GM19463 (cell line): ENCODE data around the gene MARCKS.

Experiments
- ATAC-seq: cut with Tn5 transposase; IDR thresholded peaks from one replicate; pipeline ENCODE4 v1.9.1; 2021; ENCODE audit warnings: mild to moderate bottlenecking, moderate library complexity; ENCODE audit not compliant: unreplicated experiment

MARCKS gene, protein sequence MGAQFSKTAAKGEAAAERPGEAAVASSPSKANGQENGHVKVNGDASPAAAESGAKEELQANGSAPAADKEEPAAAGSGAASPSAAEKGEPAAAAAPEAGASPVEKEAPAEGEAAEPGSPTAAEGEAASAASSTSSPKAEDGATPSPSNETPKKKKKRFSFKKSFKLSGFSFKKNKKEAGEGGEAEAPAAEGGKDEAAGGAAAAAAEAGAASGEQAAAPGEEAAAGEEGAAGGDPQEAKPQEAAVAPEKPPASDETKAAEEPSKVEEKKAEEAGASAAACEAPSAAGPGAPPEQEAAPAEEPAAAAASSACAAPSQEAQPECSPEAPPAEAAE

DNA sequence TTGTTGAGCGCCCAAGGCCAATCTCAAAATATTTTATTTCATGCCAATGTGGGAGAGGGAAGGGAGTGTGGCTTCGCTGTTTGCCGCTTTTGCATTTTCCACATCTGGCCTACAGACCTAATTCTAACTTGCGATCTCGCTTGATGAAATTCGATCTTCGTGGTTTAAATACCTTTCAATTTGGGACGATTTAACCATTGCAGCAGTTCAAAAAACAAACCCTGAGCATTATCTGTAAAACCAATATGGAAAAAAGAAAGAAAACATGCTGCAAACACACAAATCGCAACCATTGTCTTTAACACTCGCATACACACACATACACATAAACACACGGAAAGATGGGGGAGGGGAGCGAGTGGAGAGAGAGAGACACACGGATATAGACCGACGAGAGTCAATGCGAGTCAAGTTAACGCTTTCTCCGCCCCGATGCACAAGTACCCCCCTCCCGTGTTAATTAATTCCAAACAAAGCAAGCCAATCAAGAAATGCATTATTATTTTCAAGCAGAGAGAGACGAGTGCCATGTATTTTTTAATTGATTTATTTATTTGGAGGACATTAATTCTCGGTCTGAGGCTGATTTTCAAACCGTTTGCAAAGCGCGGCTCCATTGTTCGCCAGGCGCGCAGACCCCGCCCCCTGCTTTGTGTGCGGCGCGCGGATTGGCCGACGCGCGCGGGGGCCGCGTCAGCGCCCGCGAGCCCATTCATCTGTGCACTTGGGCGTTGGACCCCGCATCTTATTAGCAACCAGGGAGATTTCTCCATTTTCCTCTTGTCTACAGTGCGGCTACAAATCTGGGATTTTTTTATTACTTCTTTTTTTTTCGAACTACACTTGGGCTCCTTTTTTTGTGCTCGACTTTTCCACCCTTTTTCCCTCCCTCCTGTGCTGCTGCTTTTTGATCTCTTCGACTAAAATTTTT, at the start of gene MARCKS:
Gene MARCKS, plus strand, starts transcription at position 721 of the 931 bp plus-strand sequence. CDS start 401 bp downstream, outside the sequence.
- peak; percentile 31 for ATAC-seq

DNA sequence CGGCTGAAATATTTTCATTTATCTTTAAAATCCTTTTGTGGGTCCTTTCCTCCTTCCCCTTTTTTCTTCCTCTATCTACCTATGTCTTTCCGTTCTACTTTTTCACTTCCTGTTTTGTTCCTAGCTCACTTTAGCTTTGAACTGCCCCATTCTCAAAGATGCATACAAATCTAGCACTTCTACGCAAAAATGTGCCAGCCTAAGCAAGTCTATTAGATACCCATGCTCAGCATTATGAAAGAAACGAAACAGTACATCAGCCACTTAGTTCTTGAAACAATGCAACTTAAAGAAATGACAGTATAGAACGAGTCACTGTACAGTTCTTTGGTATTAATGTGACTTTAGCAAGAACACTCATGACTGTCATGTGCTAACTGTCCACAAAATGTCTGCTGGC, 47.3 kb upstream of the MARCKS start:
- ATAC-seq, result peak; percentile 56

DNA sequence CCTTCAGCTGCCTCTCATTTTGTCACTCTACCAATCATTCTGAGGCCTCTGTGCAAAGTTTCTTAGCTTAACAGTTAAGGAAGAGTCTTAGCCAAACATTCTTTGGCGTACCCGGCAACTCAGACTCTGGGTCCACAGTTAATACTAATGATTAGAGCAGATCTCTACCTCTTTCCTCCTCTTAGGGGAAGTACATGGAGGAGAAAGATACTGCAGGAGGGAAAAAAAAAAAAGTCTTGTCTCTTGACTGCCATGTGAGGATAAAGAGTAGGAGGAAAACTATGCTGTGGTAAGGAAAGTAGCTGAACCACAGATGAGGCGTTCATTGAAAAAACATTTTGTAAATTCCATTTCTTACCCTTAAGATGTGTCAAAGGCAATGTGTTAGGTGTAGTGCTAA, 44.0 kb upstream of the MARCKS start:
- no peak for ATAC-seq

DNA sequence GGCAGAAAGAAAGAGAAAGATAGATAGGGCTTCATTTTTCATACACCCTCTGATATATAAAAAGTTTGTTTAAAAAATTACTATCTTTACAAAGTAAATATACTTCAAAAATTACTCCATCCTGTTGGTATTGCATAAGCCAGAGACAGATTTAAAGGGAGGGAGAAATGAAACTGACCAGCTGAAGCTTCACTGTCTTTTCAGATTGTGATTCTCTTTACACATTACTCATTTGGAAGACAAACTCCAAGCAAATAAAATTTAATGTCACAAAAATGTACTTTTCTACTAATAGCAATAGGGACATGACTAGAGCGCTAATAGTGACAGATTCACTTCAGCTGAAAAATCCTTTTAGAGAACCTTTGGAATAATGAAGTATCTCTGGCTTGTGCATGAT, 38.6 kb upstream of the MARCKS start:
- ATAC-seq, result no peak

DNA sequence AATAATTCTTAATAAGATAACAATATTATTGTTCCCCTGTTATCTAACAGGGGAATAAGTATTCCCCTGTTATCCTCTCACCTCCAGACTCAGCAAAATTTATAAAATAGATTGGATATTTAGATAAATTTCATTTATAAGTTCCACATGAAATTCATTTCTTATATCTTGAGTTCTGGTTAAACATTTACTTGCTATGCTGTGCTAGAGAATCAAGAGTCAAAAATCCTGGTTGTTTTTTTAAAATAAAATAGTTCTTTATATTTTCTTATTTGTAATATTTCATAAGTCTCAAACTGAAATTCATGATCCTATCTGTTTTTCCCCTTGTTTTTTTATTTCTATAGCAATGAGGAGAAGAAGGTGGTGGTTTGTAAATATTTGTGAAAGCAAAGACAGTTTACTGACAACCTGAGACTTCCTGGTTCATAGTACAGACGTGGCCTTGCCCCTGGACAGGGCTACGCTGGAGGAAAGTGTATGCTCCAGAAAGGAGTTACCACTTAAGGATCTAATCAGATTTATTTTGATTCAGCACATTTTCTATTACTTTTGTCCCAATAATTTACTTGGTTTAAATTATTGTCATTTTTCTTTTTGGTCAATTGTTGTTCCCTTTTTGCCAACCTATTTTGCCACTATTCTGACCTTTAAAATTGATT, 37.8 kb upstream of the MARCKS start:
- no peak for ATAC-seq

DNA sequence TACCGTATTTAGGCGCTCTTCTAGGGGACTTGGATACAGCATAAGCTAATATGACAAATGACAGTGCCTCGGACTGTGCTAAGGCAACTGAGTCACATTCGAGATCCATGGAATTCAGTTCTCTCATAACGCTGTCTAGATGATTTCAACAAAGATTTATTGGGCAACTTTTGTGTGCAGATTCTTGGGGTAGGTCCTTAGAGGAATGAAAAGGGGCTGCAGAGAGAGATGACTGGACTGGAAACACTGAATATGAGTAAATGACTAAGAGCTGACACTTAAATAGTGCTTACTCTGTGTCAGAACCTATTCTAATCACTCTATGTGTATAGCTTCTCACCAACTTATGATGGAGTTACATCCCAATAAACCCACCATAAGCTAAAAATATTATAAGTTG, 36.4 kb upstream of the MARCKS start:
- no peak for ATAC-seq

DNA sequence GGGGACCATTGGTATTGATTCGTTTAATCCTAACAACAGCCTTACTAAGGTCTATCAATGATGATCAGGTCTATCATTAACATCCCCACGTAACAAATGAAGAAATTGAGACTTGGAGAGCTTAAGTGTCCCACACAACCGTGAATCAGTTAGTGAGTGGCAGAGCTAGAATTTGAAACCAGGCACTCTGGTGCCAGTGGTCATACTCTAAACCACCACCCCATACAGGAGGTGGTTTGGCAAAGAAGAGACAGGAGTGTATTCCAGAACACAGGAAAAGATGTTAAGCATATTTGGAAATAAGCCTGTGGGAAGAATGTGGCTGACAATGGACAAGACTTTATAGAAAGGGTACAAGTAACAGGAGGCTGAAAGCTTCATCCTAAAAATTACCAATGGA, 35.7 kb upstream of the MARCKS start:
- no peak for ATAC-seq

DNA sequence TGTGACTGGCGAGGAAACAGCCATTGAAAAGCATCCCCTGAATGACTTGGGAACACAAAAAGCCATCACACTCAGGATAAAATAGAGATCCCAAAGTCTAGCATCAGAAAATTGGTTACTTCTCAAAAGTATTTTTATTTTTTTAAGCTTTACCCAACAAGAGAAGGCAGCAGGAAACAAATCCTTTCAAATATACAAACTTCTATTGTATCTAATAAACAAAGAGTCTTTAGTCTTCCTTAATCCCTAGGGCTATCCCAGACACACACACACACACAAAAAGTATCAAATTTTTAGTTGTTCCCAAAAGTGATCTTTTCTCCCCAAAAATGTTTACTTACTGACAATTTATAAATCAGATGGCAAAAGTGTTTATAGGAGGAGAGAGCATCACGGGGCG, 33.2 kb upstream of the MARCKS start:
- no peak for ATAC-seq

DNA sequence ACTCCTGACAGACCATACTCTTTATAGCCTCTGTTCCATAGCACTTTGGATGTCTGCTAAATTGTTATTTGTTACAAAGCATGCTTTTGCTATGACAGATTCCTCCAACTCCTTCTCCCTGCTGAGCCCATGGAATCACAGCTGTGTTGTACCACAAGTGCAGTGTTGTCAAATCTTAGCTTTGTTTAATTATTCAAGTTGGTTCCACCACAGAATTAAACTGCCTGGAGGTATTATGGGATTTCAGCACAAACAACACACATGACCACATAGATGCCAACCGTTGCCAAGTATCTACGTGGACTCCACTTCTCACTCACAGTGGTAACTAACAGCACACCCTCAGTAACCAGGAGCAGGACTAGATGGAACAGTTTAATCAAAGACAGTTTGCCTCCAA, 32.7 kb upstream of the MARCKS start:
- ATAC-seq, result no peak

DNA sequence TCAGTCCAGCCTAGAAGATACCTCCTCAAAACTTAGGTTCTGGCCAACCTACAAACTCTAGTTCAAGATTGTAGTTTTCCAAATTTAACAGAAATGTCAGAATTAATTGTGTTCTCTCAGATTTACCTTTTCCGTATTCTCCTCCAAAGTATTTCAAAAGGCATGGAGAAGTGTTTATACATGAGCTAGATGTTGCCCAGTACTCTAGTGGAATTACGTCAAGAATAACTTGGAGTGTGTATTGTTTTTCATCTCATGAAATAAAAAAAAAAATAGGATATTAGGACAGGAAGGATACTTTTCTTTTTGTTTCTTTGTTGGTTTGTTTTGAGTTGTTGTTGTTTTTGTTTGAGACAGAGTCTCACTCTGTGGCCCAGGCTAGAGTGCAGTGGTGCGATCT, 32.3 kb upstream of the MARCKS start:
- ATAC-seq, result no peak

DNA sequence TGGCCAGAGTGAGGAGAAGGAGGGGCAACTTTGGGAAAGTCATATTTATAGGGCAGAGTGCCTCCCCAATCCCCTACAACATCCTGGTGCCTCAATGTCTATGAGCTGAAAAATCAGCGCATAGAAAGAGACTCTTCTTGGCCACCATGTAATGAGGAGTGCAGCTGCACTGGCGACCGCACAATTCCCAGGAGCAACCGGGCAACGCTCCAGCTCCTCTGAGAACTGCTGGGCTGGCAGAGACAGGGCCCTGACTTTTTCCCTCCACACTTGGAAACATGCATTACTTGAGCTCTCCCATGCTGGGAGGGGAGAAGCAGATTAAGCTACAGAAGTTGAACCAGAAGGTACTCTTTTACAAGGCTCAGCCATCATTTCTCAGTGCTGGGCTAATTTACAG, 31.4 kb upstream of the MARCKS start:
- ATAC-seq, result no peak

DNA sequence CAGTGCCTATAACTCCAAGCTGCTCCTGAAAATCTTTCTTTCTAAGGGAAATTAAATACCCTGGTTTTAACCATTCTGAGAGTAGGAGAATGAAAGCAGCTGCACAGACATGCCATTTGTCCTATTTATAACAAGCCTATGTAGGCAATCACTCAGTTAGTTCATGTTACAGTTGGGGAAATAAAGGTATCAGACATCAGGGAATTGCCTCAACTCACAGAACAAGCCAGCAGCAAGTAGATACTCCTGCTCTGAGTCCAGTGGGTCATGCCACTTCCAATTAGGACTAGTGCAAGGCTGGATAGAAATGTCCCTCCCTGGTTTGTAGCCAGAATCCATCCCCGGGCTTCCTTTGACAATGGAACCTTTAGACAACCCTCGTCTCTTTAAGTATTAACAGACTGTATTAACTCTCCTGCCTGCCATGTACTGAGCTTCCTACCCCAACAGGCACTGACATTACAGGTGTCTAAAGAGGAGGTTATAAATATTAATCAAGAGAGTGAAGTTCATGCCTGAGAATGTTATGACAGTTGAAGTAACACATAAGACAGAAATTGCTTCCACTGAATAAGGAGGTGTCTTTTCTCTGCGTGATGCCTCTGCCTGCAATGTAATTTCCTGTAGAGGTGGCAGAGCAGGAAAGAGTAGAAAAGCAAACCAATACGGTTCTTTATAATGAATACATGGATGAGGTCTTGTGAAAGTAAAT, 28.0 kb upstream of the MARCKS start:
- ATAC-seq, result no peak

DNA sequence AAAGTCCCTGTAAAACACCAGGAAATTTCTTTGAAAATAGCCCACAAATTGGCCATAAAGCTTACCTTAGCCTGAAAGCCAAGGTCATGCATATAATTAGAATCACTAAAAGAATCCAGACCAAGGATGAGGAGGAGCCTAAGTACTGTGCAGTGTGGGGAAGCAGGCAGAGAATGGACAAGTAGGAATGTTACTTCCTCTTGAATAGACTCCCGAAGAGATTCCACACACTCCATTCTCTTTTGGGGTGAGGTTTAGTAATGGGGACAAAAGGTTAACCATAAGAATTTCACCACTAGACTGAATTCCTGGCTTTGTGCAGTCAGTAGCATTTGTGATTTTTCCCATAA, 27.5 kb upstream of the MARCKS start:
- ATAC-seq, result no peak

DNA sequence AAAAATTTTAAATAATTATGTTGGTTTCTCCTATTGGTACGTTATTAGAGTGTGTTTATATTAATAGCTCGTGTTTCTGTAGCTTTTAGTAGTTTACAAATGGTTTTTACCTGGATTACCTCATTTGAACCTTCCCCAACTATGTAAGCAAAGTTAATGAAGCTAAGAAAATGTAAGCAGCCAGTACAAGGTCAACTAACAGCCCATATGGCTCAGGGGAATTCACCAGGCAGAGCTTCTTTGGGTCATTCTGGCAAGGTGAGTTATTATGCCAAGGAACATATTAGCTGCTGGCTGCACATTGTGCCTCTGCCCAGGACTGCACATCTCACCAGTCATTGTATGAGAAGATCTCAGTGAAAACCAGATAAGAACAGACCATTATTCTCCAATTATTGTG, 27.0 kb upstream of the MARCKS start:
- no peak for ATAC-seq

DNA sequence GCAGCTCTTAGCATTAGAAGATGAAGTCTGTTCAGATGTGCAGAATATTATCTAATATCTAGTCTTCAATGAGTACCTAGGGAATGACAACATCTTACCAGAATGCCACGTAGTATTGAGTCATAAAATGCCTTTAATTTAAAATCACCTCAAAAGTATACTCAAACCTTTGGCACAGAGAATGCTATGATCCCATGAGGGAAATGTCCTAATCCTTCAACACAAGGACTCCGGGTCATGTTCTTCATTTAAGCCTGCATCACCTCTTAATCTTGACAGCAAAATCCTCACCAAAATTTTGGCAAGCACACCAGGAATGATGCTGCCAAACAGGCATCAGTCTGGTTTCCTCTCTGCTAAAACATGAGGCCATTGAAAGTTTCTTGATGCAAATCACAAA, 23.6 kb upstream of the MARCKS start:
- ATAC-seq, result no peak

DNA sequence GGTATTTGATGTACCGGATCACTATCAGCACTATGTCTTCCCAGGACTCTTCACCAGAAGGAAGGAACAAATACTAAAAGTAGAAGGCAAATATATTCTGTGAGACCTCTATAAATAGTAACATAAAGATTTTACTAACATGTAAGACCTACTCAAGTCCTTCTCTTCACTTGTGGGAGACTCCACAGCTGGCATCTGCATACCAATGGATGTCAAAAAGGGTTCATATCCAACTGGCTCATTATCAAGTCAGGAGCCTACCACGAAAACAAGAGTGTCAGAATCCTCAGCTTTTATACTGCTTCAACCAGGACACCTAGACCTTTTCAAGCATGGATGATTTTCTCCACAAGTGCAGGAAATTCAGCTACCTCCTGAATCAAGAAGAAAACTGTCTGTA, 20.0 kb upstream of the MARCKS start:
- ATAC-seq, result no peak

DNA sequence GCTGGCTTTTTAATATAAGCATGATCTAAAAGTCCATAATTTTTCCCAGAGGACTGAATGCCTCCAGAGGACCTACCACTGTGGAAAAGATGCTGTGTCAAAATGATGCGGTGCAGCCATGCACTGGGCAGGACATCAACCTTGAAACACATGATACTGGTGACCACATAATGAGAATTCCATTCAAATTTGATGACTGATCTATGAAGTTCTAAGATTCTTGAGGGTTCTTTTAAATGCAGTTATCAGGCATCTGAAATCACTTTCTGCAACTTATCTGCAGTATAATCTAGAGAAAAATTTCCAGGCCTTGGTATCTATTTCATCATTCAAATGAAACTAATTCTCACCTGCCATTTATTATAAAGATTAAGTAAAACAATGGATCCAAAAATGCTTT, 15.0 kb upstream of the MARCKS start:
- ATAC-seq, result no peak

DNA sequence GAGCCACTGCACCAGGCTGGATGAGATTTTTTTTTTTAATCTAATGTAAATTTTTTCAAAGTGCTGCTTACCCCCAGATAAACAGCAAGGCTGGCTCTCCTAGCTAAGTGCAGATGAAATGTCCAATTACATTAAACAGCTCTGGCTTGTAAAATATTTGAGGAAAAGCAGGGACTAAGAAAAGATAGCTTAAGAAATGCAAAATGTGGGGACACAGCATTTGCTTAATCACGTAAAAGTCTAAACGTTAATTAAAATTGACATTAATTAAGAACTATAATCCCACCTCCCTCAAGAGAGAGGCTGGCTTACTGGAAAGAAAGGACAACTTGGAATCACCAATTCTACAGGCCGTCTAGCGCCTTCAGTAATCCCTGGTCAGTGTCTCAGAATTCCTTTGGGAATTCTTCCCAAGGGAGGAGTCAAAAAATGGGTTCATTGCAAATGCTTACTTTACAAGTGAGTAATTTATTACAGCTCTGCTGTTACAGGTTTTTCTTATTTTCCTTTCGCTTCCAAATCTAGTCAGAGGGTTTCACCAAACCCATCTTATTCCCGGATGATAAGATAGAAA, 13.6 kb upstream of the MARCKS start:
- ATAC-seq, result no peak

DNA sequence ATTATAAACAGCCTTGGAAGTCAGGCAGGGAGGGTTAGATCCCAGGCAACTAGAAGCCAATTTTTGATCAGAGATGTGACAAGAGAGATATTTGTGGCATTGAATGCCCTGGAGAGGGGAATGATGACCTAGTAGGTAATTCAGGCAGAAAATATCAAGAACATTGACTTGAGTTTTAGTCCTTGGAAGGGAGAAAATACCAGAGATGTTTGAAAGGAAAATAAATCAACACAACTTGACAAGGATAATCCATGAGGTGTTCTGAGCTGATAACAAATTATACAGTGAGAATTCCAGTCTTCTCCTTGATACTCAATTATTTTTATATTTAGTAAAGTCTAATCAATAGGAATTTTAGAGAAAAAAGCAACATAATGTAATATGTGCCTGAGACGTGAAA, 10.6 kb upstream of the MARCKS start:
- ATAC-seq, result no peak

DNA sequence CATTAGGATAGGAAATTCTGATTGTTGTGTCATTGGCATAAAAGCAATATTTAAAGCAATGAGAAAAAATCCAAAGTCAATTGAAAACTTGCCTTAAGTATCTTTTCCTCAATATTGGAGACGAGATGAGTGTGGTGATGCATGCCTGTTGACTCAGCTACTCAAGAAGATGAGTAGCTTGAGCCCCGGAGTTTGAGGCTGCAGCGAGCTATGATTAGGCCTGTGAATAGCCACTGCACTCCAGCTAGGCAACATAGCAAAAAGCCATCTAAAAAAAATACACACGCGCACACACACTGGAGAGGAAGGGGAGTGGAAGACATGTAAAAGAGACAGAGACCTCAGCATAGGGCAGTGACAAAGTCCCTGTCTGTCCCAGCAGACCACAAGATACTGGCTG, 9.7 kb upstream of the MARCKS start:
- ATAC-seq, result no peak

DNA sequence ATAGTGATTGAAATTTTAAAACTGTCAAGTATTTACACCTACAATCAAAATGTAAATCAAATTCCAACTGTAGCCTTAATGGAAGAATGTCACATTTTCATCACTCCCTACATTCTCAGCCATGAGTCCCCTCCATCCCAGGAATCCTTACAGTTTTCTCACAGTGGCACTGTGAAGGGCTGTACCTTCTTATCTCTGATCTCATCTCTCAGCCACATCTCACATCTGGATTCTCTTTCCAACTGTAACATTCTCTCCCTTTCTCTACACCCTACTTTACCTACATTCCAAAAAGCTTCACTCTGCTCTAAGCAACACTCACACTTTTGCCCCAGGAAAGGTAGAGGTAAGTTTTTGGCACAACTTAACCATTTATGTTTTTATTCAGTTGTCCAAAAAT, 8.9 kb upstream of the MARCKS start:
- no peak for ATAC-seq
